Fibroblast of upper back skin (primary cell): ENCODE results near the gene PLP2.

Experiments
- DNase-seq: peaks from one replicate; pipeline ENCODE4 v3.0.0-alpha.2; 2013

PLP2 gene

DNA sequence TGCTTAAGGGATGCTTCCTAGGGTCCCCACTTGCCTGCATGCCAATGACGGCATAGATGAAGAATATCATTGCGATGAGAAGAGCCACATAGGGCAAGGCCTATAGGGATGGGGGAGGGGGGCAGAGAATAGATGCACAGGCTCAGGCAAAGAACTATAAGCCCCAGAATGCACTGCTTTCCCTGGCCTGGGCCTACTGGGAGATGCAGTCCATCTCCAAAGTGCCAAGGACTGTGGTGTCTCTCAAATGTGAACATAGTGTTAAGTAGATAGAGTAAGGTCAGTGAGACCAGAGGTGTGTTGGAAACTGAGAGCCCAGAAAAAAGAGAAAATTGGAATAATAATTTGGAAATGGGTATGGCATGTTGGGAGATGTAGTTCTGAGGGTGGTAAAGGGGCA lies 40.5 kb downstream of the PLP2 start:
- DNase-seq = no peak

GRCh38 chrX:49212861-49213260 lies 41.2 kb downstream of the PLP2 start:
- no peak for DNase-seq

DNA sequence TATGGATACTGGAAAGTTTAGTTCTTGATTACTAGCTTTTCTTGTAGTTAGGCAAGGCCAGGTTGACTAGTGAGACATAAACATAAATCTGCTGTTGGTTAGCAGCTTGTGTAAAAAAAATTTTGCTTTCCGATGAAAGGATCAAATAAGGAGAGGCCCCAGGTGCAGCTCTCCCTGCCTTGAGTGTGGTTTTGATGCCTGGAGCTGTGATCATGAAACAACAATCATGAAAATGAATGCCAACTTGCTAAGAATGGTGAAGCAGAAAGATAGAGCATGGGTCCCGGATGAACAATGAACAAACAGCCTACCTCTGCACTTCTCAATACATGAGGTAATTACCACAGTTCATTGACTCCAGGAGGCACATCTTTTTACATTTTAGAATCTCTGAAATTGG lies 42.7 kb downstream of the PLP2 start:
- DNase-seq = no peak

DNA sequence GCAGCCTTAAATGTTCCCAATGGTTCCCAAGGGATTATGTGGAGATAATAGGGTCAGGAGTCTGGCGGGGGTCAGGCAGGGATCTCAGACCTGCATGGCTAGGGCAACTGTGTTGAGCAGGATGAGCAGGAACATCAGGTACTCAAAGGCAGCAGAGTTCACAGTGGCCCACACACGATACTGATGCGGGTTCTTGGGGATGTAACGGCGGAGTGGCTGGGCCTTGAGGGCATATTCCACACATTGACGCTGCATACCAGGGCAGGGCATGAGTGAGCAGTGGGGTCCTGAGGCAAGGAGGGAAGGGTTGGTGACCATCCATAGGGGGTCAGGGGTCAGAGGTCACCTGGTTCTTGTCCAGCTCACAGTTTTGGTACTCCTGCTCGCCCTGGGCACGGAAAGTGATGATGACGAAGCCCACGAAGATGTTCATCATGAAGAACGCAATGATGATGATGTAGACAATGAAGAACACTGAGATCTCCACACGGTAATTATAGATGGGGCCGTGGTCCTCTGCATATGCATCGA lies 43.4 kb downstream of the PLP2 start:
- DNase-seq = no peak

DNA sequence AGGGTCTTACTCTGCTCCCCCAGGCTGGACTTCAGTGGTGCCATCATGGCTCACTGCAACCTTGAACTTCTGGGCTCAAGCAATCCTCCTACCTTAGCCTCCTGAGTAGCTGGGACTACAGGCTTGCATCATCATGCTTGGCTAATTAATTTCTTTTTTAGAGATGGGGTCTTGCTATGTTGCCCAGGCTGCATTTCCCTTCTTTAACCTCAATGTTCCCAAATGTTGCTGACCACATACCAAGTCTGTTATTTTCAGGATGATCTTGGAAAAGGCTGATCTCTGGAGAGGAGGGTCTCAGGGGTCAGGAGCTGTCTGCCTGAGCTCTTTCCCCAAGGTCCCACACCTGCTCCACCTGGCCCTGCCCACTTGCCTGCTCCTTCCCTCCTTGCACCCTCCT lies 48.4 kb downstream of the PLP2 start:
- no peak for DNase-seq

GRCh38 chrX:49221868-49222267 lies 50.2 kb downstream of the PLP2 start:
- DNase-seq = no peak
